H9 (cell line): ENCODE measurements around the gene CDHR5. TPM values are rescaled to one million over a fixed set of nuclear protein-coding genes. Genes with fewer than 3 reads are reported as not detected.

Experiments used
- DNase-seq: peaks from one replicate; pipeline ENCODE4 v3.0.0-alpha.2; 2017
- H2AFZ ChIP-seq: one replicate; pipeline ENCODE4 v1.6.1; 2013; ENCODE audit warnings: mild to moderate bottlenecking, low read length, control low read depth, moderate library complexity
- H2AK5ac ChIP-seq: 2 replicates; pipeline ENCODE4 v1.6.1; 2013; ENCODE audit warnings: low read length, control low read depth, mixed read lengths; ENCODE audit not compliant: insufficient read length
- H2BK120ac ChIP-seq: one replicate; pipeline ENCODE4 v1.6.1; 2013; ENCODE audit warnings: low read depth, mild to moderate bottlenecking, low read length, control low read depth, inconsistent platforms; ENCODE audit not compliant: poor library complexity, severe bottlenecking
- H2BK12ac ChIP-seq: 2 replicates; pipeline ENCODE4 v1.6.1; 2013; ENCODE audit warnings: low read length, control low read depth, mixed read lengths, low read depth; ENCODE audit not compliant: insufficient read length
- H2BK15ac ChIP-seq: 2 replicates; pipeline ENCODE4 v1.6.1; 2013; ENCODE audit warnings: low read depth, low read length, control low read depth
- H2BK20ac ChIP-seq: one replicate; pipeline ENCODE4 v1.6.1; 2013; ENCODE audit warnings: low read depth, mild to moderate bottlenecking, low read length, control low read depth, inconsistent platforms; ENCODE audit not compliant: poor library complexity, severe bottlenecking
- H2BK5ac ChIP-seq: 2 replicates; pipeline ENCODE4 v1.6.1; 2013; ENCODE audit warnings: low read length, control low read depth, mixed read lengths; ENCODE audit not compliant: insufficient read length
- H3K14ac ChIP-seq: 2 replicates; pipeline ENCODE4 v1.6.1; 2013; ENCODE audit warnings: low read length, control low read depth; ENCODE audit not compliant: insufficient read depth
- H3K18ac ChIP-seq: 2 replicates; pipeline ENCODE4 v1.6.1; 2013; ENCODE audit warnings: low read depth, mild to moderate bottlenecking, mixed read lengths, low read length, control low read depth; ENCODE audit not compliant: insufficient read length
- H3K23ac ChIP-seq: 2 replicates; pipeline ENCODE4 v1.6.1; 2013; ENCODE audit warnings: low read length, control low read depth, mixed read lengths, low read depth; ENCODE audit not compliant: insufficient read length
- H3K23me2 ChIP-seq: 2 replicates; pipeline ENCODE4 v1.6.1; 2013; ENCODE audit warnings: low read depth, mild to moderate bottlenecking, mixed read lengths, low read length, control low read depth; ENCODE audit not compliant: insufficient read length, poor library complexity, severe bottlenecking
- H3K27ac ChIP-seq: 2 replicates; pipeline ENCODE4 v1.5.1; 2013; ENCODE audit warnings: low read length, control low read depth, mixed read lengths, low read depth; ENCODE audit not compliant: insufficient read length
- H3K27me3 ChIP-seq: 2 replicates; pipeline ENCODE4 v1.6.1; 2013; ENCODE audit warnings: low read length, control low read depth, inconsistent platforms; ENCODE audit not compliant: insufficient read depth
- H3K4ac ChIP-seq: 2 replicates; pipeline ENCODE4 v1.6.1; 2013; ENCODE audit warnings: low read depth, mild to moderate bottlenecking, control low read depth, inconsistent platforms, low read length, moderate library complexity
- H3K4me1 ChIP-seq: 2 replicates; pipeline ENCODE4 v1.6.1; 2013; ENCODE audit warnings: low read length, control low read depth, inconsistent platforms; ENCODE audit not compliant: insufficient read depth
- H3K4me2 ChIP-seq: 2 replicates; pipeline ENCODE4 v1.6.1; 2013; ENCODE audit warnings: low read length, control low read depth, mixed read lengths; ENCODE audit not compliant: insufficient read length, insufficient read depth
- H3K56ac ChIP-seq: 2 replicates; pipeline ENCODE4 v1.6.1; 2013; ENCODE audit warnings: low read depth, mild to moderate bottlenecking, mixed read lengths, low read length, control low read depth; ENCODE audit not compliant: insufficient read length
- H3K79me1 ChIP-seq: 2 replicates; pipeline ENCODE4 v1.6.1; 2013; ENCODE audit warnings: low read depth, mild to moderate bottlenecking, moderate library complexity, low read length, control low read depth, inconsistent platforms; ENCODE audit not compliant: insufficient read depth, poor library complexity, severe bottlenecking
- H3K79me2 ChIP-seq: 2 replicates; pipeline ENCODE4 v1.6.1; 2013; ENCODE audit warnings: low read length, control low read depth, inconsistent platforms; ENCODE audit not compliant: insufficient read depth
- H3K9ac ChIP-seq: 2 replicates; pipeline ENCODE4 v1.6.1; 2013; ENCODE audit warnings: low read length, control low read depth, mixed read lengths; ENCODE audit not compliant: insufficient read length; ENCODE audit errors: extremely low read depth
- H3K9me3 ChIP-seq: one replicate; pipeline ENCODE4 v1.6.1; 2013; ENCODE audit warnings: low read depth, low read length, inconsistent platforms; ENCODE audit not compliant: control insufficient read depth
- H3T11ph ChIP-seq: one replicate; pipeline ENCODE4 v1.6.1; 2013; ENCODE audit warnings: mild to moderate bottlenecking, low read length, control low read depth, inconsistent platforms
- H4K20me1 ChIP-seq: one replicate; pipeline ENCODE4 v1.6.1; 2013; ENCODE audit not compliant: control insufficient read depth, insufficient read length, insufficient read depth
- H4K5ac ChIP-seq: 2 replicates; pipeline ENCODE4 v1.6.1; 2013; ENCODE audit warnings: low read depth, mild to moderate bottlenecking, mixed read lengths, low read length, control low read depth; ENCODE audit not compliant: insufficient read length
- H4K8ac ChIP-seq: replicated peaks from 2 replicates; pipeline ENCODE4 v1.6.1; 2013; ENCODE audit warnings: low read length, control low read depth, mixed read lengths, low read depth; ENCODE audit not compliant: insufficient read length
- H4K91ac ChIP-seq: 2 replicates; pipeline ENCODE4 v1.6.1; 2013; ENCODE audit warnings: low read depth, mild to moderate bottlenecking, moderate library complexity, mixed read lengths, low read length, control low read depth; ENCODE audit not compliant: insufficient read length
- H3K27ac Mint-ChIP-seq, 3 experiments: 2 replicates in 2 of 3; 3 replicates in 1 of 3; pipeline ENCODE4 v1.8.0; 2020 to 2021; ENCODE audit warnings: mixed read lengths in 3 of 3, mild to moderate bottlenecking in 1 of 3, moderate library complexity in 1 of 3
- H3K27me3 Mint-ChIP-seq: 2 replicates; pipeline ENCODE4 v1.8.0; 2021; ENCODE audit warnings: low read depth, mild to moderate bottlenecking, moderate library complexity, mixed read lengths
- H3K36me3 Mint-ChIP-seq, 3 experiments: 2 replicates in 2 of 3; 3 replicates in 1 of 3; pipeline ENCODE4 v1.8.0; 2020 to 2021; ENCODE audit warnings: low read depth in 3 of 3, mixed read lengths in 3 of 3; ENCODE audit not compliant: insufficient read depth in 1 of 3
- H3K4me1 Mint-ChIP-seq, 2 experiments: 2 replicates each; pipeline ENCODE4 v1.8.0; 2020; ENCODE audit warnings: mixed read lengths in 2 of 2
- H3K4me3 Mint-ChIP-seq, 2 experiments: 2 replicates in 1 of 2; 3 replicates in 1 of 2; pipeline ENCODE4 v1.8.0; 2020 to 2021; ENCODE audit warnings: mild to moderate bottlenecking in 2 of 2, mixed read lengths in 2 of 2, moderate library complexity in 1 of 2
- H3K9me3 Mint-ChIP-seq, 2 experiments: 2 replicates in 1 of 2; 3 replicates in 1 of 2; pipeline ENCODE4 v1.8.0; 2020; ENCODE audit warnings: mild to moderate bottlenecking in 2 of 2, mixed read lengths in 2 of 2, moderate library complexity in 1 of 2
- WGBS: extraction: QIAGEN DNeasy Blood & Tissue Kit; methylation state at CpG from one replicate; pipeline ENCODE4 v1.1.7; 2013; ENCODE audit warnings: missing lambda C conversion rate, low lambda C conversion rate, mixed read lengths; ENCODE audit not compliant: insufficient read length; ENCODE audit errors: extremely low coverage; 5-methylcytosine and 5-hydroxymethylcytosine counted together
- total RNA-seq: library from RNA; stranded (reverse); gene quantifications from 2 replicates; pipeline ENCODE4 v1.2.1, GENCODE V29; 2021
- TF ChIP-seq, protein P1 (sequence below): fragments of 200-600 bp; sonication (generic); conservative IDR thresholded peaks from 3 replicates; pipeline ENCODE4 v1.8.0; 2021; ENCODE audit warnings: antibody characterized with exemption, mild to moderate bottlenecking

Gene CDHR5
- total RNA-seq, 1 experiment from 2014 or later = not detected

DNA sequence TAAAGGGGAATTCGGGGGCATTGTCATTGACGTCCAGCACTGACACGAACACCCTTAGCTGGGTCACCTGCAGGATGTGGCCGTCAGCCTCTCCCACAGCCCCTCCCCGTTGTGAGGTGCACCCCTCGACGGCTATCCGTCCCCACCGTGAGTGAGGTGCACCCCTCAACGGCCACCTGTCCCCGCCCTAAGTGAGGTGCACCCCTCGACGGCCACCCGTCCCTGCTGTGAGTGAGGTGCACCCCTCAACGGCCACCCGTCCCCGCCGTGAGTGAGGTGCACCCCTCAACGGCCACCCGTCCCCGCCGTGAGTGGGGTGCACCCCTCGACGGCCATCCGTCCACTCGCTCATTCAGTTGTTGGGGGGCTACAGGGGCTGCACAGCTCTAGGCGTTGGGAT lies 2.9 kb downstream of the CDHR5 start:
- no peak overlapping the region for H3K4me2 ChIP-seq
- no peak for DNase-seq
- no peaks in the 10 kb centered on the region for H4K20me1 ChIP-seq
- H3K18ac ChIP-seq = no peak overlapping the region
- H2BK5ac ChIP-seq = no peak overlapping the region
- Mint-ChIP-seq H3K27ac (no peak overlapping the region; a peak in 1 of 7 replicates), H3K27me3 (peaks cover 8% of the 10 kb centered on the region), H3K4me3 (no peak overlapping the region), H3K4me1 (0 out of 4 replicates have a peak, but pooled peaks cover 0 to 4% of the 10 kb centered on the region in 2 experiments), H3K9me3 (no peaks in the 10 kb centered on the region), H3K36me3 (peaks cover 0 to 3% (median 0%) of the 10 kb centered on the region in 3 experiments; a peak in 1 of 7 replicates)
- H4K91ac ChIP-seq = no peak overlapping the region
- no peak overlapping the region for H3K9ac ChIP-seq
- H3K27ac ChIP-seq = no peak overlapping the region
- H3K14ac ChIP-seq = no peak overlapping the region
- no peak overlapping the region for H4K5ac ChIP-seq
- no peak overlapping the region for H2BK120ac ChIP-seq
- H3K79me2 ChIP-seq = no peaks in the 10 kb centered on the region
- H3K23me2 ChIP-seq = no peaks in the 10 kb centered on the region
- H2BK12ac ChIP-seq = no peak overlapping the region
- H2BK20ac ChIP-seq = no peak overlapping the region
- no peak overlapping the region for H3K4ac ChIP-seq
- TF ChIP-seq, protein P1, sequence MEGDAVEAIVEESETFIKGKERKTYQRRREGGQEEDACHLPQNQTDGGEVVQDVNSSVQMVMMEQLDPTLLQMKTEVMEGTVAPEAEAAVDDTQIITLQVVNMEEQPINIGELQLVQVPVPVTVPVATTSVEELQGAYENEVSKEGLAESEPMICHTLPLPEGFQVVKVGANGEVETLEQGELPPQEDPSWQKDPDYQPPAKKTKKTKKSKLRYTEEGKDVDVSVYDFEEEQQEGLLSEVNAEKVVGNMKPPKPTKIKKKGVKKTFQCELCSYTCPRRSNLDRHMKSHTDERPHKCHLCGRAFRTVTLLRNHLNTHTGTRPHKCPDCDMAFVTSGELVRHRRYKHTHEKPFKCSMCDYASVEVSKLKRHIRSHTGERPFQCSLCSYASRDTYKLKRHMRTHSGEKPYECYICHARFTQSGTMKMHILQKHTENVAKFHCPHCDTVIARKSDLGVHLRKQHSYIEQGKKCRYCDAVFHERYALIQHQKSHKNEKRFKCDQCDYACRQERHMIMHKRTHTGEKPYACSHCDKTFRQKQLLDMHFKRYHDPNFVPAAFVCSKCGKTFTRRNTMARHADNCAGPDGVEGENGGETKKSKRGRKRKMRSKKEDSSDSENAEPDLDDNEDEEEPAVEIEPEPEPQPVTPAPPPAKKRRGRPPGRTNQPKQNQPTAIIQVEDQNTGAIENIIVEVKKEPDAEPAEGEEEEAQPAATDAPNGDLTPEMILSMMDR = no peak
- H3K23ac ChIP-seq = no peak overlapping the region
- H3K9me3 ChIP-seq = no peaks in the 10 kb centered on the region
- H3K56ac ChIP-seq = no peak overlapping the region
- no peak overlapping the region for H2BK15ac ChIP-seq
- no peaks in the 10 kb centered on the region for H3K27me3 ChIP-seq
- no peak overlapping the region for H3T11ph ChIP-seq
- H3K79me1 ChIP-seq = no peaks in the 10 kb centered on the region
- H2AK5ac ChIP-seq = no peak overlapping the region
- no peak overlapping the region for H2AFZ ChIP-seq
- H4K8ac ChIP-seq = no peak overlapping the region
- WGBS = no CpG with 5 or more reads among the region's 27 CpGs
- H3K4me1 ChIP-seq = no peaks in the 10 kb centered on the region
